HEK293T (cell line): ENCODE data around the gene COA8.

Experiments
- BHLHE40 ChIP-seq: fragments of 450-650 bp; IDR thresholded peaks from 2 replicates; pipeline ENCODE4 v1.6.1; 2016; ENCODE audit warnings: mild to moderate bottlenecking, moderate library complexity, borderline replicate concordance
- CTBP1 ChIP-seq: fragments of 450-650 bp; IDR thresholded peaks from 2 replicates; pipeline ENCODE4 v1.6.1; 2016; ENCODE audit warnings: borderline replicate concordance
- FOXA1 ChIP-seq: fragments of 450-650 bp; IDR thresholded peaks from 2 replicates; pipeline ENCODE4 v1.6.1; 2016; ENCODE audit warnings: mild to moderate bottlenecking
- FOXK2 ChIP-seq: fragments of 450-650 bp; IDR thresholded peaks from 2 replicates; pipeline ENCODE4 v1.6.1; 2016; ENCODE audit warnings: mild to moderate bottlenecking
- SP1 ChIP-seq: fragments of 450-650 bp; IDR thresholded peaks from 2 replicates; pipeline ENCODE4 v1.6.1; 2017
- SUZ12 ChIP-seq: fragments of 450-650 bp; IDR thresholded peaks from 2 replicates; pipeline ENCODE4 v1.6.1; 2016; ENCODE audit warnings: mild to moderate bottlenecking
- TARDBP ChIP-seq: fragments of 450-650 bp; IDR thresholded peaks from 2 replicates; pipeline ENCODE4 v1.6.1; 2016

GRCh38 chr14:103552846-103553210 lies 9.9 kb upstream of the COA8 start:
- TF ChIP-seq SP1 (no peak), FOXA1 (no peak), CTBP1 (no peak), BHLHE40 (no peak), FOXK2 (no peak), TARDBP (no peak), SUZ12 (no peak)
